ENCODE results near the gene HYOU1.
"Not testable (repeated sequence)": the region's sequence is repeated elsewhere in the genome, so short reads cannot be mapped to it uniquely, and the experiment has no call there.

HYOU1 gene

DNA sequence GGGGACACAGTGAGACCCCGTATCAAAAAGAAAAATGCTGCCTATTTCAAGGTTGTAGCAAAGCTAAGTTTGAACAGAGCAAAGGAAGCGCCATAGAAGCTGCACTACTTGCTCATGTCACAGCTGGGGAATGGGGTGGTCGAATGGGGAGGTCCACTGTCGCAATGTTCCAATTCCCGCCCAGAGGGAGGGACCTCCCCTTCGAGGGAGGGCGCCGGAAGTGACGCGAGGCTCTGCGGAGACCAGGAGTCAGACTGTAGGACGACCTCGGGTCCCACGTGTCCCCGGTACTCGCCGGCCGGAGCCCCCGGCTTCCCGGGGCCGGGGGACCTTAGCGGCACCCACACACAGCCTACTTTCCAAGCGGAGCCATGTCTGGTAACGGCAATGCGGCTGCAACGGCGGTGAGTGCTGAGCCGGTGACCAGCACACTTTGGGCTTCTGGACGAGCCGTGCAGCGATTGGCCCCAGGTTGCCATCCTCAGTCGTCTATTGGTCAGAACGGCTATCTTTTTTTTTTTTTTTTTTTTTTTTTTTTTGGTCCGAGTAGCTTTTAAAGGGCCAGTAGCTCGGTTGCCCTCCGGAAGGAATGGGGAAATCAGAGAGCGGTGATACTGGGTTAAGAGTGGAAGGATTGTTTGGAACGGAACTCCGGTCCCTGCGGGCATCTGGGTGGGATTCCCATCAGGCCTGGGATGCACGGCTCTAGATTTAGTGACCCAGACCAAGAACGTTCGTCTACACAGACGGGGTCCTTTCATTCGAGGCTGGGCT, 27.8 kb upstream of the HYOU1 start, which contains the start of gene HMBS:
Gene HMBS, plus strand, starts transcription at position 219 of the 774 bp plus-strand sequence. Its CDS starts 153 bp downstream, at position 372.
- peak; percentile 99 for DNase-seq

- DNase-seq = no peak
Measured at GRCh38 chr11:119081682-119082260, 24.8 kb upstream of the HYOU1 start.

DNA sequence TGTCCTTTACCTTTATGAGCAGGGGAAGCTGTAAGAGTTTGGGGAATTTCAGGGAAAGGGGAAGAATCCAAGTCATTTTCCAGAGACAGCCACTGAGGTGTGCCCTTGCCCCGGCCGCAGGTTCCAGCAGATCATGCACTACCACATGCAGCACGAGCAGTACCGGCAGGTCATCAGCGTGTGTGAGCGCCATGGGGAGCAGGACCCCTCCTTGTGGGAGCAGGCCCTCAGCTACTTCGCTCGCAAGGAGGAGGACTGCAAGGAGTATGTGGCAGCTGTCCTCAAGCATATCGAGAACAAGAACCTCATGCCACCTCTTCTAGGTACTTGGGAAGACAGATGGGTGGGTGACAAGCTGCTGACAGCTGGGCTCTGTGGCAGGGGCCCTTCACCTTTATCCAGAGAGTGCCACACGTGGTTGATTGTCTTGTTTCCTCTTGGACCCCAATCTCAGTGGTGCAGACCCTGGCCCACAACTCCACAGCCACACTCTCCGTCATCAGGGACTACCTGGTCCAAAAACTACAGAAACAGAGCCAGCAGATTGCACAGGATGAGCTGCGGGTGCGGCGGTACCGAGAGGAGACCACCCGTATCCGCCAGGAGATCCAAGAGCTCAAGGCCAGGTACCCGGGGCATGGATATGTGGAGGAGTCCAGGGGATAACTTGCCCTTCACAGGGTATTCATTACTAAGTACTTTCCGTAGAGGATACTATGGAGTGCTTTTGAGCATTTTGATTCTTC, 21.8 kb upstream of the HYOU1 start:
- DNase-seq = no peak

DNA sequence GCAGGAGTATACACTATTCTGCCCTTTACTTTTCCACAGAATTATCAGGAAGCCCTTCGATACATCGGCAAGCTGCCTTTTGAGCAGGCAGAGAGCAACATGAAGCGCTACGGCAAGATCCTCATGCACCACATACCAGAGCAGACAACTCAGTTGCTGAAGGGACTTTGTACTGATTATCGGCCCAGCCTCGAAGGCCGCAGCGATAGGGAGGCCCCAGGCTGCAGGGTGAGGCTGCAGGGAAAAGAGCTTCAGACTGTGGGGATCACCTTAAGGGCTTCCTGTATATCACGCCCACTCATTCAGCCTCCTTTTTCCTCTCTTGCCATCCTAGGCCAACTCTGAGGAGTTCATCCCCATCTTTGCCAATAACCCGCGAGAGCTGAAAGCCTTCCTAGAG, 20.8 kb upstream of the HYOU1 start:
- no peak for DNase-seq

DNA sequence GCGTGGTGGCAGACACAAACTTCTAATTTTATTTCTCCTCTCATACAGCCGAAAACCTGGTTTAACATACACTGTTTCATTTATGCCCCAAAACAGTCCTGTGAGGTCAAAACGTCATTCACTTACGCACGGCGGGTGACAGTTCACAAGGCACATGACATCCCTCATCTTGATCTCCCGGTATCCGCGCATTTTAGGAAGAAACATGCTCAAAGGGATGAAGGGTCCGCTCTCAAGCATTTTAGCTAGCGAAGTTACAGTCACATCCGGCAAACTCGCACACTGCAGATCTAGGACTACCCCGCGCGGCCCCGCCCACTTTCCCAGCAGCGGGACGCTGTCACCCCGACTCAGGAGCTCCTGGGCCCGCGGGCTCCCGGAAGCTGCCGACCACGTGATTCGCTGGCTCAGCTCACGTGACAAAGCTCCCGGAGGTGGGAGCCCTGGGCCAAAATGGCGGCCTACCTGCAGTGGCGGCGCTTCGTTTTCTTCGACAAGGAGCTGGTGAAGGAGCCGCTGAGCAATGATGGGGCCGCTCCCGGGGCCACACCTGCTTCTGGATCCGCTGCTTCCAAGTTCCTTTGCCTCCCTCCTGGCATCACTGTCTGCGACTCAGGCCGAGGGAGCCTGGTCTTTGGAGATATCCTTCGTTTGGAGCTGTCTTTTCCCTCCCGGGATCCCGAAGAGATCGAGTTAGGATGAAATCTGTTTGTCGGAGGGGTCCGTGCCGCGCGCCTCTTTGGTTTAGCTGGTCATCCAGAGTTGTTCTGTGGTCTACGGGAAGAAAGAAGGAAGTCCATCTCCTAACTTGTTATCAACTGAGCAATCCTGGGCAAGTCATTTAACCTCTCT, 10.6 kb upstream of the HYOU1 start, which contains the start of gene VPS11:
Gene VPS11, plus strand, starts transcription at position 448 of the 852 bp plus-strand sequence. Its CDS starts 6 bp downstream, at position 454.
- peak; percentile 98 for DNase-seq

DNA sequence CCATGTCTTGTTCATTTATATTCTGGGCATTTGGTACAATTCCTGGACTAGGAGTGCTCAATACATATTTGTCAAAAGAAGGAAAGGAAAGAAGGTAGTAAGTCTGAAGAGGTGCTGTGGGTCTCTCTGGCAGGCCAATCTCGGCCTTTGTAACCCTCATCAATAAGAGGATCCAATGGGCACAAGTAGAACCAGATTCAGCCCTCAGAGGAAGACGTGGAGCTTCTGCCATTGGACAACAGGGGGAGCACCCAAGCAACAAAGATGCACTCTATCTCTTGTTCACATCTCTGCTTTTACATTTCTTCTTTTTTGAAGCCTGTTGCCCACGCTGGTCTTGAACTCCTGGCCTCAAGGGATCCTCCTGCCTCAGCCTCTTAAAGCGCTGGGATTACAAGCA, 8.4 kb upstream of the HYOU1 start:
- DNase-seq = no peak

- DNase-seq = no peak
Measured at GRCh38 chr11:119062779-119063178, 5.8 kb upstream of the HYOU1 start.

DNA sequence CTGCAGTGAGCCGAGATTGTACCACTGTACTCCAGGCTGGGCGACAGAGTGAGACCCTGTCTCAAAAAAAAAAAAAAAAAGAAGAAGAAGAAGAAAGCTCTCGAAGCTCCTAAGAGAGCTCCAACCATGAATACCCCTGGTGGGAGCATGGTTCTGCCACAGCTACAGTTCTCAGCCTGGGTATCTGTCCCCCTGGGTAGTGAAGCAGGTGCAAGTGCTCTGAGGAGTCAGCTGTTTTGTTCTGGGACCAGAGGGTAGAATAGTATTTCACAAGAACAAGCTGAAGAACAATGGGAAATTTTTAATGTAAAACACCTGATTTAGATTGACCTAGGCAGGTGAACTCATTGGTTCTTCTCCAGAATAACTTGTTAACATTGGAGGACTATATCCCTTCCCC, 4.3 kb upstream of the HYOU1 start:
- no peak for DNase-seq

GRCh38 chr11:119059128-119059527, 2.1 kb upstream of the HYOU1 start:
- not testable (repeated sequence) for DNase-seq

DNA sequence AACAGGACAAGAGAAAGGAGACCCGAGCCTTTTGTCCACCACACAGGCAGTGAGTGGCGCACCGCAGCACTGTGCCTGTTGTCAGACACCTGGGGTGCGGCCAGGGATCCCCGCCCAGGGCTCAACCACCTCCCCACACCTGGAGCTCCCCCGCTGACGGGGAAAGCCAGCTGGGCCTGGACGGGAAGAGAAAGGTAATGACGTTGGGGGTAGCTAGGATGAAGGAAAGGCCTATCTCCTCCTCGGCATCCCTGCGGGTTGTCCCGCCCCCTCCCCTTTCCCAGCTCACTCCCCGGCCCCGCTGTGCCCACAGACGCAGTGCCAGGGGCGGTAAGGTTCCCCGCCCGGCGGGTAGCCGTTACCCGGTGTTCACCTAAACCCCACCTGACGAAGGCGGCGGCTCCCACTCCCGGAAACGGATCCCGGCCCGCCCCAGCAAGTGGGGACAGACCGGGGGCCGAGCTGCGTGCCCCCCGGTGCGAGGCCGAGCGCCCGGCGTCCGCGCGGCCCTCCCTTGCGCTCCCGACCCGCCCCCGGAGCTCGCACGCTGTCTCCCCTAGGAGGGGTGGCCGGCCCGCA, 495 bp downstream of the HYOU1 start:
- no peak for DNase-seq

DNA sequence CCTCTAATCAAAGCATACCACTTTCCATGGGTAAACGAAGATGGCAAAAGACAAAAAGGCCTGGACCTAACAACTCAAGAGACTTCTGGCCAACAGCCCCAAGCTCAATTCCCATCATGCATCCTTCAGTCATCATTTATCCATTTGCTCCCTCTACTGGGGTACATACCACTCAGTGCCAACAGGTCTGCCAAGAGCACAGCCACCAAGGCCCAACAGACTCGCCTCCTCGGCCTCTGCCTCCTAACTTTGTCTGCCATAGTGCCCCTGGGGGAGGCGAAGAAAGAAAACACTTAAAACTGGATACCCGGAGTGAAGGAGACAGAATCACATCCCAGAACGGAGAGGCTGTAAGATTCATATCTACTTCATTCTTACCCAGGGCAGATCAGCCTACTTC, 1.1 kb downstream of the HYOU1 start:
- DNase-seq = no peak

DNA sequence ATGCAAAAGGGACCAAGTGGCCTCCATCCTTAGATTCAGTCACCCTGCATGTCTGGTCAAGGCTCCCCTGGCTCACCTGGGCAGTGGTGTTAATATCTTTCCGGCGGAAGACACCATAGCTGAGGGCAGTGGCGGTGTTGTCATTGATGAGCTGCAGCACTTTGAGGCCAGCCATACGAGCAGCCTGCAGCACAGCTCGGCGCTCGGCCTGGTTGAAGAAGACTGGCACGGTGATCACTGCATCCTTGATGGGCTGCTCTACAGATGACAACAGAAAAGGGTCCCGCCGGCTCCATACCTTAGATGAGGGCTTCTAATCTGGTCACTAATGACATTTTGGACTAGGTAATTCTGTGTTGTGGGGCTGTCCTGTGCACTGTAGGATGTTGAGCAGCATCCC, 2.6 kb downstream of the HYOU1 start:
- DNase-seq = no peak

- no peak for DNase-seq
Measured at GRCh38 chr11:119052163-119052814, 4.7 kb downstream of the HYOU1 start.

GRCh38 chr11:119051440-119052162, 5.4 kb downstream of the HYOU1 start:
- no peak for DNase-seq

DNA sequence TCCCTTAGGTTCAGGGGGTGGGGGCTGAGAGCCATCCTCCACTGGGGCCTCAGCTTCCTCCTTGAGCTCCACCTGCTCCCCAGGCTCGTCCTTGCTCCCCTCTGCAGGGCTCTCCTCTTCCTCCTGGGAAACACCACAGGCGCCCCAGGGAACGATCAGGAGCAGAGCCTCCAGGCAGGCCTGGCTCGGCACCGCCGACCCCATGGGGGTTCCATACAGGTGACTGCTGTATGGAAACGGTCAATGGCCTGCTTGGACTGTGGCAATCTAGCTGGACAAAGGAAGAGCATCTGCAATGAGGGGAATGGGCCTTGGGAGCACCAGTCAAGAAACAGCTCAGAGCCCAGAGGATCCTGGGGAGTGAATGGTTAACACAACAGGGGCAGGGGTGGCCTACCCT, 7.9 kb downstream of the HYOU1 start:
- DNase-seq = no peak

DNA sequence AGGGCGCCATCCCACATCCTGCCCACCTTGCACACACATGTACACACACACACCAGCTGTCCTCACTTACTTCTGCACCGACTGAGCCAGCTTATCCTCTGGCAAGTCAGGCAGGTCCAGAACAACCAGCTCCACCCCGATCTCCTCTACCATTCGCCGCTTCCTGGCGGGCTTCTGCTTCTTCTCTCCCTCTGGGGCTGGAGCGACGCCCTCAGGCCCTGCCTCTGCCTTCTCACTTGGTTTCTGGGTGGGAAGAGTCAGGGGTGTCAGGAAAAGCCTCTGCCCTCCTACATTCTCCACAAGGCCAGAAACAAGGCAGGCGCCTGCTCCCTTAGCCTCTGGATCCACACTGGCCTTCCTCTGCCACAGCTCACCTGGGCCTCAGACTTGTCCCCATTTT, 8.4 kb downstream of the HYOU1 start:
- no peak for DNase-seq

DNA sequence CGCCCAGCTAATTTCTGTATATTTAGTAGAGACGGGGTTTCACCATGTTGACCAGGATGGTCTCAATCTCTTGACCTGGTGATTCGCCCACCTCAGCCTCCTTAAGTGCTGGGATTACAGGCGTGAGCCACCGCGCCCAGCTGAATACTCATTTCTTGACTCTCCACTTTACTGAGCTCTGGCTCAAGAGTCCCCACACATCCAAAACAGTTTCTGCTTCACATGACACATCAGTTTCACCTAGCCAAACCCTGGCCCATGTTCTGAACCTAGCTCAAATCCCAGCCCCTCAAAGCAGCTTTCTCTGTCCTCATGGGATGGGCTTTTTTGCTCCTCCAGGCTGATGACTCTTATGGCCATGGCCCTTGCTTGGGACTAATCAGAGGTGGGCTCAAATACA, 9.8 kb downstream of the HYOU1 start:
- DNase-seq = no peak

DNA sequence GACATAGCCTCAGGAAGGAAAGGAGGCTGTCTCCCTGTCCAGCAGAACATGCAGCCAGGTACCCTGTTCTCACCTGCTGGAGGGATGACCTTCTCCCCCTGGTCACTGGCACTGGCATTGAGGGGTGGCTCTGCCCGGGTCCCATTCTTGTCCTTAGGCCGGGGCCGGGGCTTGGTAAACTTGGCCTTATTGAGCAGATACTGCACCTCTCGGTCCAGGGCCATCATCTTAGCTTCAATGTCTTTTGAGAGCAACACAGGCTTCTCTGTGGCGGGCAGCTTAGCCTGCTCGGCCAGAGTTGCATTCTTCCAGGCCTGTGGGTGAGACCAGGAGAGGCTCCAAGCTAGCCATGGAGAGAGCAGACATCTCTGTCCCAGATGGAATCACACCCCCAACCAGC, 10.5 kb downstream of the HYOU1 start:
- DNase-seq = no peak

- DNase-seq = no peak
Measured at GRCh38 chr11:119044708-119045107, 12.3 kb downstream of the HYOU1 start.

- DNase-seq = no peak
Measured at GRCh38 chr11:119042927-119043326, 14.1 kb downstream of the HYOU1 start.

- DNase-seq = no peak
Measured at GRCh38 chr11:119041821-119042514, 15.0 kb downstream of the HYOU1 start.
